Measurements from ENCODE around the gene CARD10.
"Not testable (repeated sequence)": the region's sequence is repeated elsewhere in the genome, so short reads cannot be mapped to it uniquely, and the experiment has no call there.

CARD10 gene

GRCh38 chr22:37485395-37486223 lies 33.6 kb downstream of the CARD10 start:
- DNase-seq (ENCODE audit: low spot score), result no peak

GRCh38 chr22:37484480-37485394 lies 34.5 kb downstream of the CARD10 start:
- DNase-seq (ENCODE audit: low spot score), result peak; percentile 73

- no peak for DNase-seq (ENCODE audit: low spot score)
Observed at GRCh38 chr22:37483050-37483449, 36.2 kb downstream of the CARD10 start.

GRCh38 chr22:37482244-37482643 lies 37.0 kb downstream of the CARD10 start:
- no peak for DNase-seq (ENCODE audit: low spot score)

- no peak for DNase-seq (ENCODE audit: low spot score)
Observed at GRCh38 chr22:37481347-37481907, 37.8 kb downstream of the CARD10 start.

- no peak for DNase-seq (ENCODE audit: low spot score)
Observed at GRCh38 chr22:37480387-37481346, 38.5 kb downstream of the CARD10 start.

- no peak for DNase-seq (ENCODE audit: low spot score)
Observed at GRCh38 chr22:37479196-37479595, 40.0 kb downstream of the CARD10 start.

- no peak for DNase-seq (ENCODE audit: low spot score)
Observed at GRCh38 chr22:37476389-37477329, 42.6 kb downstream of the CARD10 start.

- no peak for DNase-seq (ENCODE audit: low spot score)
Observed at GRCh38 chr22:37474447-37475090, 44.6 kb downstream of the CARD10 start.

- DNase-seq (ENCODE audit: low spot score), result no peak
Observed at GRCh38 chr22:37473437-37473946, 45.7 kb downstream of the CARD10 start.

- DNase-seq (ENCODE audit: low spot score), result no peak
Observed at GRCh38 chr22:37472418-37473006, 46.7 kb downstream of the CARD10 start.

GRCh38 chr22:37471727-37472417 lies 47.3 kb downstream of the CARD10 start:
- DNase-seq (ENCODE audit: low spot score), result no peak

GRCh38 chr22:37470087-37470445 lies 49.1 kb downstream of the CARD10 start:
- no peak for DNase-seq (ENCODE audit: low spot score)

- no peak for DNase-seq (ENCODE audit: low spot score)
Observed at GRCh38 chr22:37469416-37470086, 49.7 kb downstream of the CARD10 start.

GRCh38 chr22:37468201-37468695 lies 51.0 kb downstream of the CARD10 start:
- DNase-seq (ENCODE audit: low spot score), result not testable (repeated sequence)

GRCh38 chr22:37467391-37467955 lies 51.7 kb downstream of the CARD10 start:
- DNase-seq (ENCODE audit: low spot score), result no peak

GRCh38 chr22:37464181-37464580 lies 55.0 kb downstream of the CARD10 start:
- DNase-seq (ENCODE audit: low spot score), result no peak

Measured in Ammon's horn (tissue), 1 donor.